C4-2B (cell line): ENCODE data around the gene IL17A.

Experiments used
- CTCF ChIP-seq: fragments of 450-650 bp; conservative IDR thresholded peaks from 2 replicates; pipeline ENCODE4 v1.5.1; 2017; ENCODE audit warnings: mild to moderate bottlenecking
- ZFX ChIP-seq: fragments of 450-650 bp; IDR thresholded peaks from 2 replicates; pipeline ENCODE4 v1.6.1; 2017

- TF ChIP-seq CTCF = no peak
- TF ChIP-seq ZFX = no peak
Measured at GRCh38 chr6:52195886-52196285, 9.7 kb downstream of the IL17A start.
